ENCODE measurements around the gene HUS1. TPM values are rescaled to one million over a fixed set of nuclear protein-coding genes. Genes with fewer than 3 reads are reported as not detected.

The HUS1 gene
- polyA plus RNA-seq, 1 donor: 20.1 TPM

GRCh38 chr7:47957156-47957555, 22.3 kb downstream of the HUS1 start:
- H3K4me3 ChIP-seq (ENCODE audit: low read length): no peak overlapping the region
- H3K27ac ChIP-seq (ENCODE audit: low read length): no peak overlapping the region

GRCh38 chr7:47956220-47956619, 23.2 kb downstream of the HUS1 start:
- 100% methylated on average over 2 of the region's 6 CpGs for WGBS (ENCODE audit: insufficient coverage, low lambda C conversion rate)
- H3K36me3 ChIP-seq (ENCODE audit: control insufficient read depth, insufficient read depth, low read length): peaks cover 17% of the 10 kb centered on the region
- no peaks in the 10 kb centered on the region for H3K4me1 ChIP-seq (ENCODE audit: control insufficient read depth, insufficient read depth, low read length)
- DNase-seq: no peak
- H3K9me3 ChIP-seq (ENCODE audit: control insufficient read depth, low read depth, low read length): peaks cover 3% of the 10 kb centered on the region
- no peaks in the 10 kb centered on the region for H3K27me3 ChIP-seq (ENCODE audit: control insufficient read depth, insufficient read depth, low read length)
- H3K27ac ChIP-seq (ENCODE audit: low read length): no peak overlapping the region
- H3K4me3 ChIP-seq (ENCODE audit: low read length): no peak overlapping the region

More at GRCh38 chr7:47957156-47957555, 22.3 kb downstream of the HUS1 start:
- WGBS (ENCODE audit: insufficient coverage, low lambda C conversion rate): 100% methylated on average over 2 of the region's 6 CpGs
- H3K36me3 ChIP-seq (ENCODE audit: control insufficient read depth, insufficient read depth, low read length): peaks cover 24% of the 10 kb centered on the region
- no peaks in the 10 kb centered on the region for H3K27me3 ChIP-seq (ENCODE audit: control insufficient read depth, insufficient read depth, low read length)
- DNase-seq: no peak
- peaks cover 3% of the 10 kb centered on the region for H3K9me3 ChIP-seq (ENCODE audit: control insufficient read depth, low read depth, low read length)
- no peaks in the 10 kb centered on the region for H3K4me1 ChIP-seq (ENCODE audit: control insufficient read depth, insufficient read depth, low read length)

DNA sequence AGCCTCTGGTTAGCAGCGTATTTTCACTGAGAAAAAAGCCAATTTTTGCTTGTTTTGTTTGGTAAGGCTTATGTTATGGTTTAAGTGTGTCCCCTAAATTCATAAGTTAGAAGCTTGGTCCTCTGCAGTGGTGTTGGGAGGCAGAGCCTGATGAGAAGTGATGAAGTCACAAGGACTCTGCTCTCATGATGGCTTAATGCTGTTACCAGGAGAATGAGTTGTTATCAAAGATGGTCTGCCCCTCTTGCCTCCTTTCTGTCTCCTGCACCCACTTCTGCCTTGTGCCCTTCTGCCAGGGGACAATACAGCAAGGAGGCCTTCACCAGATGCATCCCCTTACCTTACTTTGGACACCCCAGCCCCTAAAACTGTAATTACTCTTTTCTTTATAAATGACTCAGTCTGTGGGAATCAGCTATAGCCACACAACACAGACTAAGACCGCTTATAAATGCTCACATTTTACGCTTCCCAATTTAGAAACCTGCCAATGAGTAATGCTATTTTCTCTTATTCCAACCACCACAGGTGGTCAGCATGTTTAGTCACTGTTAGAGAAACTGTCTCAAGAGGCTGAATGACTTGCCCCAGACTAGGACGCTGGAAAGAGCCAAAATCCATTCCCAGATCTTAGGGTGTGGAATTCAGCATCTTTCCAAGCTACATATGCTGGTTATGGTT, 25.0 kb downstream of the HUS1 start:
- Histone ChIP-seq H3K4me1 (ENCODE audit: control insufficient read depth, insufficient read depth, low read length) (no peaks in the 10 kb centered on the region), H3K27ac (ENCODE audit: low read length) (no peak overlapping the region), H3K4me3 (ENCODE audit: low read length) (no peak overlapping the region), H3K27me3 (ENCODE audit: control insufficient read depth, insufficient read depth, low read length) (no peaks in the 10 kb centered on the region), H3K9me3 (ENCODE audit: control insufficient read depth, low read depth, low read length) (peaks cover 3% of the 10 kb centered on the region), H3K36me3 (ENCODE audit: control insufficient read depth, insufficient read depth, low read length) (peaks cover 11% of the 10 kb centered on the region)
- WGBS (ENCODE audit: insufficient coverage, low lambda C conversion rate): no CpG with 5 or more reads among the region's 4 CpGs
- no peak for DNase-seq

GRCh38 chr7:47953822-47954221, 25.6 kb downstream of the HUS1 start:
- no CpG with 5 or more reads among the region's 4 CpGs for WGBS (ENCODE audit: insufficient coverage, low lambda C conversion rate)
- Histone ChIP-seq H3K4me1 (ENCODE audit: control insufficient read depth, insufficient read depth, low read length) (no peaks in the 10 kb centered on the region), H3K4me3 (ENCODE audit: low read length) (no peak overlapping the region), H3K27me3 (ENCODE audit: control insufficient read depth, insufficient read depth, low read length) (no peaks in the 10 kb centered on the region), H3K36me3 (ENCODE audit: control insufficient read depth, insufficient read depth, low read length) (peaks cover 11% of the 10 kb centered on the region), H3K9me3 (ENCODE audit: control insufficient read depth, low read depth, low read length) (peaks cover 3% of the 10 kb centered on the region), H3K27ac (ENCODE audit: low read length) (no peak overlapping the region)
- DNase-seq: no peak

- H3K27ac ChIP-seq (ENCODE audit: low read length): no peak overlapping the region
- peaks cover 11% of the 10 kb centered on the region for H3K36me3 ChIP-seq (ENCODE audit: control insufficient read depth, insufficient read depth, low read length)
- no peak overlapping the region for H3K4me3 ChIP-seq (ENCODE audit: low read length)
- no peaks in the 10 kb centered on the region for H3K27me3 ChIP-seq (ENCODE audit: control insufficient read depth, insufficient read depth, low read length)
- DNase-seq: no peak
- H3K4me1 ChIP-seq (ENCODE audit: control insufficient read depth, insufficient read depth, low read length): no peaks in the 10 kb centered on the region
- no CpG with 5 or more reads among the region's 4 CpGs for WGBS (ENCODE audit: insufficient coverage, low lambda C conversion rate)
- H3K9me3 ChIP-seq (ENCODE audit: control insufficient read depth, low read depth, low read length): no peaks in the 10 kb centered on the region
These were observed 27.2 kb downstream of the HUS1 start for GRCh38 chr7:47952224-47952623.

- H3K9me3 ChIP-seq (ENCODE audit: control insufficient read depth, low read depth, low read length): no peaks in the 10 kb centered on the region
- H3K4me3 ChIP-seq (ENCODE audit: low read length): no peak overlapping the region
- H3K27me3 ChIP-seq (ENCODE audit: control insufficient read depth, insufficient read depth, low read length): no peaks in the 10 kb centered on the region
- no peak overlapping the region for H3K27ac ChIP-seq (ENCODE audit: low read length)
- no peak for DNase-seq
- H3K4me1 ChIP-seq (ENCODE audit: control insufficient read depth, insufficient read depth, low read length): peaks cover 4% of the 10 kb centered on the region
- H3K36me3 ChIP-seq (ENCODE audit: control insufficient read depth, insufficient read depth, low read length): peaks cover 11% of the 10 kb centered on the region
These were observed 28.0 kb downstream of the HUS1 start for GRCh38 chr7:47951374-47951773.

DNA sequence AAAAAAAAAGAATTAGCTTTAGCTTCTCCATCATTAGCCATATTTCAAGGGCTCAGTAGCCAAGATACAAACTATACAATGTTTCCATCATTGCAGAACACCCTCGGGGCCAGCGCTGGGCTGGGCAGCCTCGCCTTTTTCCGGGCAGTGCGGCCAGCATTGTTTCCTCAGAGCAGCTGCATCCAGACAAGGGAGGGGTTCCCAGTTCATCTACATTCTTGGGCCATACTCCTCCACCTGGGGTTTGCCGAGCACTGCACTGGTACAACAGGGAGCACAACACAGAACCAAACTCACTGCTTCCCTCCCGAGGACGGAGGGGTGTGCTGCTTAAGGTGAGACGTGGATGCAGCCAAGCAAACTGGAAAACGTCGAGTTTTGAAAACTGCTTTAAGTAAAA, 28.7 kb downstream of the HUS1 start:
- H3K9me3 ChIP-seq (ENCODE audit: control insufficient read depth, low read depth, low read length): no peaks in the 10 kb centered on the region
- H3K27ac ChIP-seq (ENCODE audit: low read length): no peak overlapping the region
- H3K4me3 ChIP-seq (ENCODE audit: low read length): no peak overlapping the region
- DNase-seq: no peak
- no peaks in the 10 kb centered on the region for H3K27me3 ChIP-seq (ENCODE audit: control insufficient read depth, insufficient read depth, low read length)
- H3K4me1 ChIP-seq (ENCODE audit: control insufficient read depth, insufficient read depth, low read length): peaks cover 5% of the 10 kb centered on the region
- no CpG with 5 or more reads among the region's 11 CpGs for WGBS (ENCODE audit: insufficient coverage, low lambda C conversion rate)
- H3K36me3 ChIP-seq (ENCODE audit: control insufficient read depth, insufficient read depth, low read length): peaks cover 5% of the 10 kb centered on the region

DNA sequence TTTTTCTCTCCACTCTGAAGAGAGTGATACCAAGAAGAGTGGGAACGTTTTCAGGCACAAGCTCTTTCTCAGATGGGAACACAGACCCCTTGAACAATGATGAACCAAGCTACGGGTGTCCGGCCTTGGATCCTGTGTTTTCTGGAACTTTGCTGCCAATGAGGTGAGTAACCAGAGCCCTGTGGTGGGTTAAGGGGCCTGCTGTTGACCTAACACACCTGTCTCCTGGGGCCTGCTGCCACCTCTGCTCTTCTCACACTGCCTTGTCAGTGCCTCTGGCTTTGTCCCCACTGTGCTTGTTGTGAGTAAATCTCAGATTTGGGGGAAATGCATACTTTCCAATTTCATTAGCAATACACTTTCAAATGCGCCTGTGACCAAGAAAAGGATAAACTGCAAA, 29.7 kb downstream of the HUS1 start:
- Histone ChIP-seq H3K27me3 (ENCODE audit: control insufficient read depth, insufficient read depth, low read length) (no peaks in the 10 kb centered on the region), H3K36me3 (ENCODE audit: control insufficient read depth, insufficient read depth, low read length) (peaks cover under 1% of the 10 kb centered on the region), H3K4me3 (ENCODE audit: low read length) (no peak overlapping the region), H3K9me3 (ENCODE audit: control insufficient read depth, low read depth, low read length) (no peaks in the 10 kb centered on the region), H3K27ac (ENCODE audit: low read length) (no peak overlapping the region), H3K4me1 (ENCODE audit: control insufficient read depth, insufficient read depth, low read length) (peaks cover 5% of the 10 kb centered on the region)
- DNase-seq: no peak
- 100% methylated on average over 1 of the region's 4 CpGs for WGBS (ENCODE audit: insufficient coverage, low lambda C conversion rate)

- 60% methylated on average over 1 of the region's 7 CpGs for WGBS (ENCODE audit: insufficient coverage, low lambda C conversion rate)
- no peak within 1 kb of the TSS for H3K27ac ChIP-seq (ENCODE audit: low read length)
- H3K36me3 ChIP-seq (ENCODE audit: control insufficient read depth, insufficient read depth, low read length): no peaks in the 10 kb centered on the region
- no peak within 1 kb of the TSS for H3K4me3 ChIP-seq (ENCODE audit: low read length)
- H3K27me3 ChIP-seq (ENCODE audit: control insufficient read depth, insufficient read depth, low read length): no peaks in the 10 kb centered on the region
- H3K4me1 ChIP-seq (ENCODE audit: control insufficient read depth, insufficient read depth, low read length): peaks cover 5% of the 10 kb centered on the region
- H3K9me3 ChIP-seq (ENCODE audit: control insufficient read depth, low read depth, low read length): no peaks in the 10 kb centered on the region
- DNase-seq: no peak
These were observed 31.1 kb downstream of the HUS1 start, which contains the start of gene PKD1L1 for GRCh38 chr7:47948141-47948790. PKD1L1 (minus strand) TSS chr7:47948466; CDS start chr7:47948440, 26 bp downstream.

DNA sequence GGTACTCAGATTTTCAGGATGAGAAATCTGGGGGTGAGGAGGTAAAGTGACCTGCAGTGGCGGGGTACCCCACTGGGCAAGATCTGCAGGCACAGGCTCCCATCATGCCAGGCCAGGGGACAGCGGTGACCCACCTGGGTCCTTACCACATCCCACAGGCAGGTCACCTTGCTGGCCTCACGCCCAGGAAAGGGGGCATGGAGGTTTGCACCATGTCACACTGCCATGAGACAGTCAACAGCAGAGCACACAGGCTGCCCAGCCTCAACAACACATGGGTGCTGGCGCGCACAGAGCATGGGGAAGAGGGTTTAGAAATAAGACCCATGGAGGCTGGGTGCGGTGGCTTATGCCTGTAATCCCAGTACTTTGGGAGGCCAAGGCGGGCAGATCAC, 32.1 kb downstream of the HUS1 start:
- no CpG with 5 or more reads among the region's 7 CpGs for WGBS (ENCODE audit: insufficient coverage, low lambda C conversion rate)
- Histone ChIP-seq H3K27ac (ENCODE audit: low read length) (no peak overlapping the region), H3K4me3 (ENCODE audit: low read length) (no peak overlapping the region), H3K9me3 (ENCODE audit: control insufficient read depth, low read depth, low read length) (no peaks in the 10 kb centered on the region), H3K4me1 (ENCODE audit: control insufficient read depth, insufficient read depth, low read length) (peaks cover 5% of the 10 kb centered on the region), H3K27me3 (ENCODE audit: control insufficient read depth, insufficient read depth, low read length) (no peaks in the 10 kb centered on the region), H3K36me3 (ENCODE audit: control insufficient read depth, insufficient read depth, low read length) (no peaks in the 10 kb centered on the region)
- no peak for DNase-seq

Data from large intestine (tissue), 3 donors.